GM18508 (cell line): Measurements from ENCODE around the gene ARID3C.

Experiments used
- ATAC-seq: cut with Tn5 transposase; IDR thresholded peaks from one replicate; pipeline ENCODE4 v1.9.1; 2021; ENCODE audit warnings: moderate number of reproducible peaks; ENCODE audit not compliant: insufficient read depth, unreplicated experiment

ARID3C gene, protein sequence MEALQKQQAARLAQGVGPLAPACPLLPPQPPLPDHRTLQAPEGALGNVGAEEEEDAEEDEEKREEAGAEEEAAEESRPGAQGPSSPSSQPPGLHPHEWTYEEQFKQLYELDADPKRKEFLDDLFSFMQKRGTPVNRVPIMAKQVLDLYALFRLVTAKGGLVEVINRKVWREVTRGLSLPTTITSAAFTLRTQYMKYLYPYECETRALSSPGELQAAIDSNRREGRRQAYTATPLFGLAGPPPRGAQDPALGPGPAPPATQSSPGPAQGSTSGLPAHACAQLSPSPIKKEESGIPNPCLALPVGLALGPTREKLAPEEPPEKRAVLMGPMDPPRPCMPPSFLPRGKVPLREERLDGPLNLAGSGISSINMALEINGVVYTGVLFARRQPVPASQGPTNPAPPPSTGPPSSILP

DNA sequence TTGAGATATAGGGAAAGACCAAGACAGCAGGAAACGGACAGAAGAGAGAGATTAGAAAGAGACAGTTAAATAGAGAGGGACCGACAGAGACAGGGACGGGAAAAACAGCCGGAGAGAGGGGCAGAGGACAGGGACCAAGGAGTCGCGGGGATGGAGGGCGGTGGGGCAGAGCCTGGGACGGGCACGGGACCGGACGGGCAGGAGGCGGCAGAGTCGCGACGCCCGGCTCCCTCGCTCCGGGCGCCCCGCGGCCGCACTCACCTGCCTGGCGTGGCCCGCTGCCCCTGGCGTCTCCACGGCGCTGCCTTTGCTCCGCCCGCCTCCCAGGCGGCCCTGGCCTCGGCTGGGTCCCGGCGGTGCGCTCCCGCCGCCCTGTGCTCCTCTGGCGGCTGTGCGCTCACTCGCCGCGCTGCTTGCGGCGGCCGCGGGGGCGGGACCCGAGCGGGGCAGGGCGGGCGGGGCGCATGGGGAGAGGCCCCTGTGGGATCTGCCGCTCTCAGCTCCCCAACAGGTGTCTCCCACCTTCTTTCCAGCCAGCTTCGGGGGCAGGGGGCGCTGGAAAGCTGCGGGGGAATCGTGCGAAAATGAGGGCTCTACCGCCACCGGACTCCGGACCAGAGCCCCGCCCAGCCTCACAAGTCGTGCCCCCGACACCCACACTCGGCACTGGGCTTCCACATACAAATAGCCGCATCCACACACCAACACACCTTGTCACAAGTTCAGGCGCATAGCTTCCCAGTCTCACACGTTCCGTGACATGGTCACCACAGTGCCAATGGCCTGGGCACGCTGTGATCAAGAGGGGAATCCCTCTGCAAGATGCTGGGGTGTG is at the start of gene ARID3C:
ARID3C (minus strand) TSS at position 411 of the 835 bp plus-strand sequence. CDS start 1,052 bp downstream, outside the sequence.
- no peak for ATAC-seq

DNA sequence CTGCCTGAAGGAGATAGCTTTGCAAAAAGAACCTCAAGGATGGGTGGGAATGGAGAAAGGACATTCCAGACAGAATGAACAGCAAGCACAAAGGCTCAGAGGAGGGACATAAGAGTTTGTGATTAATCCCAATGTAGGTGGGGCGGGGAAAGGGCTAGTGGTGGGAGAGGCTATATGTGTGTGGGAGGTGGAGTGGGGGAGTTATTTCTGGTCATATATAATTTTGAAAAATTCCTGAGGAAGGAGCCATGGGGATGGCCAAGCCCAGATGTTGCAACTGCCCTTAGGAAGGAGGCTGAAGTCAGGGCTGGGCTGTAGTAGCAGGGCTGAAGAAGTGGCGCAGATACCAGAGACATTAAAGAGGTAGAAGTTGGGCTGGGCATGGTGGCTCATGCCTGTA is 47.0 kb upstream of the ARID3C start:
- ATAC-seq, result no peak

DNA sequence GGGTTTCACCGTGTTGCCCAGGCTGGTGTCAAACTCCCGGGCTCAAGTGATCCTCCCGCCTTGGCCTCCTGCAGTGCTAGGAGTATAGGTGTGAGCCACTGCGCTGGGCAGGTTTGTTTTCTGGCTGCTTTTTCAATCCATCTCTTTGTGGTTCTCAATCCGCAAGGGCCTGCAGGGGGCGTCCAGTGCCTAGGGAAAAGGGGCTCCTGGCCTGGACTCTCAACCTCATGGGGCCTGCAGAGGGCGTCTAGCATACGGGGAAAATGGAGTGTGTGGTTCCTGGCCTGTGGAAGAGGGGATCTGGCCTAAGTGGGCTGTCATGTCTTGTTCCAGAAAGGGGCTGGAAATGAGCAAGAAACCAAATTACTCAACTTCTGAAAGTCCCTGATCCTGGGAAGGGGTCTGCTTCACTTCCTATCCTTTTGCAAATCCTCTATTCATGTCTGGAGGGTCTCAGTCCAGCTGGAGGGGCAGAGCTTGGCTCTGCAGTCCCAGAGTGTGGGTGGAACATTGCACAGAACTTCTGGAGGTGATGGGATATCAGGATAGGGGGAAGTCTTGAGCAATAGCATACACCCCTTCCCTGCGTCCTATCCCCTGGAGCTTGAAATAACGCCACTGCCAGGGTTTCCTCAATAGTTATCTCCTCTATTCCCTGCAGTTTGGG is 46.3 kb upstream of the ARID3C start:
- ATAC-seq, result no peak

DNA sequence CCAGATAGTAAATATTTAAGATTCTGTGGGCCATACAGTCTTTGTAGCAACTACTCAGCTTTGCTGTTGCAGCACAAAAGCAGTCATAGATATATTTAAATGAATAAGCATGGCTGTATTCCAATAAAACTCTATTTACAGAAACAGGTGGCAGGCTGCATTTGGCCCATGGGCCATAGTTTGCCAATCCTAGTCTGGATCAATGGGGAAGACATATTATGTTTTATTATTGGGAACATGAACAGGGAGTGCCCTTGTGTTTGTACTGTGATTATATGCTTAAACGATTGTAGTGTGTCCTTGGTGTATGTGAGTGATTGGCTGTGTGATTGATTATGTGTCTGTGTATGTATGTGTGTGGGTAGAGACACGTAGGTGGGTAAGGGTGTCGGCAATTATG is 45.6 kb upstream of the ARID3C start:
- no peak for ATAC-seq

DNA sequence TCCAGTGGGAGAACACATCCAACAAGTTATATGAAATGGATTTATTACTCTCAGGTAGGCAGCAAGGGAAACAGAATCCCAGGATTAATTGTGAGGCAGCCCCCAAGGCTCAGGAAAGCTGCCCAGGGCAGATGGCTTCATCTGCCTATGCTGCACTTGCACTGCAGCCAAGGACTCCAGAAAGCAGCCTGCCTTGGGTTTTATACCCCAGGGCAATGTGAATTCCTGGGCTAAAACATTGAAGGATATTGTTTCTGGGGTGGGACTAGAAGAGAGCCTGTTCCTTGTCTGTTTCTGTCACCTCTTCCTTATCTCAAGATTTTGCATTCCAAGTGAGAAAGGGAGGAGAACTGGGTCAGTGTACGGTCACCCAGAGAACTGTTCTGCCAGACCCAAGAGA is 42.4 kb upstream of the ARID3C start:
- ATAC-seq, result no peak

DNA sequence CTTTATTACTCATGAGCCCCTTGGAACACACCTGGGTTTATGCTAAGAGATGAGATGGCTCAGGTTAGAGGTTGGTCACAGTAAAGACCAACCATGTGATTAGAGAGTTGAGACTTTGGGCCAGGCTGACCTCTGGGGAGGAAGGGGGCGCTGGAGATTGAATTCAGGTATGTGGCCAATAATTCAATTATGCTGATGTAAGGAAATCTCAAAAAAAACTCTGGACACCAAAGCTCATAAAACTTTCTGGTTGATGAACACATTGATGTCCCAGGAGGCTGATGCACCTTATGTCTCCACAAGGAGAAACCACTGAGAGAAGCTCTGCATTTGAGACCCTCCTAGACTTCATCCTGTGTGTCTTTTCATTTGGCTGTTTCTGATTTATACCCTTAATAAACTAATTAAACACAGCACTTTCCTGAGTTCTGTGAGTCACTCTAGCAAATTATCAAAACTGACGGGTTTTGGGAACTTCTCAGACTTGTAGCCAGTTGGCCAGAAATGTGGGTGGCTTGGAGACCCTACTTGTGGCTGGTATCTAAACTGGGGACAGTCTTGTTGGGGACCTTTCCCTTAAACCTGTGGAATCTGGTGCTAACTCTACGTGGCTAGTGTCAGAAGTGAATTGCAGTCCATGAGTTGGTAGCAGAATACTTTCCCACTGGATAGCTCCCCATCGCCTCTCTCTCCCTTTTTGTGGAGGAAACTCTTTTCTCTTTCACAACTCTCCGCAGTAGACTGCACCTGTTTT is 41.1 kb upstream of the ARID3C start:
- ATAC-seq, result no peak

DNA sequence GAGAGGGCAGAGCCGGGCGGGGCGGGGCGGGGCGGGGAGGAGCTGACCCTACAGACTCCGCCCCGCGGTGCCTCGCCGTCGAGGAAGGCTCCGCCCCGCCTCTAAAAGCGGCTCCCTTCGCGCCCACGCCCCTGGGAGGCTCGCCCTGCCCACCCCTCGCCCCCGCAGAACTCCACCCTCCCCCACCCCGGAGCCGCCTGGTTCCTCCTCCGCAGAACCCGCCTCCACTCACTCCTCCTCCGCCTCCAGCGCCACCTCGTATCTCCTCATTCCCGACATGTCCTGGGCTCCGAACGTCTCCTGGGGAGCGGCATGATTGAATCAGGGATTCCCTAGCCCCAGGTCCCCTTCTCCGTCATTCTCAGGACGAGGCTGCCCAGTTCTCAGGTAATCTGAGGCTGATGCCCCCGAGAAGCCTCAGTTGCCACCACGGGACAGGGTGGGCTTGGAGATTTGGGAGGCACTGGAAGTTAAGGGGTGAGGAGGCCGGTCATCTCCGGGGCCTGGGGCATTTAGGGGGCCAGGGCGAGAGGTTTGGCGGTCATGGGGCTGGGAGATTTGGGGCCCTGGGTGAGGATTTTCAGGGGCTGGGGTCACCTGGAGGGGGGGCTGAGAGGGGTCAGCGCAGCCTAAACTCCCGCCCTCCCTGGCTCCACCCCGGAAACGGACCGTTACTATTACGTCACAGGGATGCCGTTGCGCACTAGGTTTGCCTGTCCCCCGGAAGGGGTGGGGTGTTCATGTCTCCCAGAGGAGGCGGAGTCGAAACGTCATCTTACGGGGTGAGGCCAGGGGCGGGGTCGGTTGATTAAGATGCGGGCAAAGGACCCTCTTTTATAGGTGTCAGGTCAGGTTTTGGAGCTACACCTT is 36.8 kb upstream of the ARID3C start:
- no peak for ATAC-seq

DNA sequence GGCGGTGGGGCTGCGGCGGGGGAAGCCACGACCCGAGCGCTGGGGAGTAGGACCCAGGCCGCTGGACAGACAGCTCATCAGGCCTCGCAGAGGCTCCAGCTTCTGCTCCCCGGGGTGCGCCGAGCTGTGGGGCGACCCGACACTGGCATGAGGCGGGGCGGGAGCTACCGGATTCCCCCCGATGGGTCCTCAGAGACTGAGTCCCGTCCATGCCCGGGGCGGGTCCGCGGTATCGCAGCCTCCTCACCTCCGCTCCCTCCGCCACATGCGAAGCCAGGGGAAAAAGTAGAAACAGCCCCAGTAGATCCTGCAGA is 36.2 kb upstream of the ARID3C start:
- ATAC-seq, result no peak

DNA sequence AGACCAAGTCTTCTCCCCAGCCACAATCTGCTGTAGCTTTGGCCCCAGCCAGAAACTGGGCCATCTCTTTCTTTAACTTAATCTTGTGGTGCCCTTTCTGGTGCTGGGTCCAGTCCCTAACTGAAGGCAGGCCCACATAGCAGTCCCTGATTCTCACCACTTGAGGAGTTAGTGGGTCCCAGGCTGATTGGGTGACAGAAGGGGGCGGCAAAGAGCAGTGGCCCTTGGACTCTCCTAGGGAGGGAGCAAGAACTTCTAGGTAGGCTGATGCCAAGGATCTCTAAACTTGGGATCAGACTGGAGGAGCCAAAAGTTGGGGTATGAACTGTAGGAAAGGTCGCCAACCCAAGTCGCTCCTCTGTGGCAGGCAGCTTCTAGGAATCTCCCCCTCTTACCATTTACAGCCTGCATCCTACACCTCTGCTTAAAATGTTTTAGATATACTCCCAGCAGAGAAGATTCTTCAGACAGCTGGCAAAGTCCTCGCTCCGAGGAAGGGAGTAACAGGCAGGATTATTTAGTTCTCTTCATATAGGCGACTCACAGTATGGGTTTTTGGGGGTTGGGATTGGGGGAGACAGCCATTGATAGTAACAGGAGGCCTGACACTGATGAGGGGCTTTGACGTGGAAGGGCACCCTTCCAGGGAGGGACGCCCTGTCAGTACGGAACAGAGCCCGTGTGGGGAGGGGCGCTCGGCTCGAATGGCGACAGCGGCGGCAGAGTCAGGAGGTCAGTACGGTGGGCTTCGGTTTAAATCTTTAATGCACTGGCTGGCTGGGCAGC is 35.6 kb upstream of the ARID3C start:
- ATAC-seq, result no peak

DNA sequence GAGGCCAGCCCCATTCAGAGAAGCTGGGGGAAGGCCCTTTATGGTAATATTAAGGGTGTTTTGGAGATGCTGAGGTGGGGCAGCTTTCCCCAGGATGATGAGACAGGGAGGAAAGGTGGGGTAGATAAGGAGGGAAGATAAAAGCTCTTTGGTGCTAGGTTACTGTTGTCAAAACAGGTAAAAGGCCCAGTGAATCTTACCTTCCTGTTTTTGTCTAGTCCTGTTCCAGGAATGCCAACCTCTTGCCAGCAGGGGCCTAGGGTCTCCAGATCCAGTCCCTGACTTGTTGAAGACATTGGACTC is 34.4 kb upstream of the ARID3C start:
- ATAC-seq, result no peak

DNA sequence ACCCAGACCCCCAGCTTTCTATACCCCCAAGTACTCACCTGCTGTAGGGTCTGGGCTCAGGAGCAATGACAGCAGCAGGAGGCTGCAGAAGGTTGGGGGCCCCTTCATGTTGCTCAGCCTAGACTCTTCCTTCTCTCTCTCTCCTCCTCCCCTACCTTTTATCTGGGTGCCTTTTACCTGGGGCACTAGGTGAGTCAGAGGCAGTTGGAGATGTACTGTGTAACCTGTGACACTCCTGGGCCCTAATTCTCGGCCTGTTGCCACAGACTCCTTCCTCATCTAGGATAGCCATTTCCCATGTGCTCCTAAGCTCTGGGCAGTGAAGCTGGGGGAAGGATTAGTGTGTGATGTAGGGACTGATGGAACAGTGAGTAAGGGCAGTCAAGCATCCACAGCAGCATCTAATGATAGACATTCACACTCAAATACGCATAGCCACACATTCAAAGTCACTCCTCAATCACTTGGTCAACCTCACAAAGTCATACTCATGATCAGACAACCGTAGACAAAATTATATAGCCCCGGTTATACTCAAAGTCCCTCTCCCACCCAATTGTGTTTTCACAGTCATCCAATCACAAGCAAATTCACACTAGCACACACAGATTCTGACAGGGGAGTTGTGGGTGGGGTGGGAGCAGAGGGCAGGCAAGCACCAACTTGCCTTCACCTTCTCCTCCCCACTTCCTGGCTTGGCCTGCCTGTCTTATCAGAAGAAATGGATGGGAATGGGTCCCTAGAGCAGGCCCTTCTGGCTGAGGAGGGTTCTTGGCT is 33.8 kb upstream of the ARID3C start, which contains the start of gene CCL27:
CCL27 (minus strand) TSS at position 132 of the 777 bp plus-strand sequence; CDS start at position 108, 24 bp downstream.
- ATAC-seq, result no peak

DNA sequence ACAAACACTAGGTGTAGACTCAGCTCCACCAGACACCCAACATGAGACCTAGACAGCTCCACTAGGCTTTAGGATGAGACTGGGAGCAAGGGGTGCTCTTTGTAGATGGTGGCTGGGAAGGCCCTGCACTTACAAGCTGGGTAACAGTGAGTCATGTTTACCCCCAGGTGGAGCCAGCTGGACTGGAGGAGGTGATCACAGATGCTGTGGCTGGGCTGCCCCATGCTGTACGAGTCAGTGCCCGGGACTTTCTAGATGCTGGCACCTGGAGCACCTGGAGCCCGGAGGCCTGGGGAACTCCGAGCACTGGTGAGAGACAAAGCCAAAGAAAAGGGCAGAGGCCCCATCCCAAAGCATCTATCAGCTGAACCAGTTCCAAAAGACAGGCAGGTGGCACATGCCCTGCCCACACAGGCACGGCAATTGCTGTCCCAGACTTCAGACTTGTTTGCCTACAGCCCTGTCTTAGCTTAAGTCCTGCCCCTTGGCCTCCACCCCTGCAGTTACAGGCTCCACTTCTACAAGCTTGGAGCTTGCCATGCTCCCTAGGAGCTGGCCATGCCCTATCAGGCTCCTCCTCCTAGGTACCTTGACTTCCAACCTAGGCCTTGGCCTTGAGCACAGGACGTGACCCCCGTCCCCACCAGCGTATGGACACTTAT is 30.9 kb upstream of the ARID3C start:
- ATAC-seq, result no peak

DNA sequence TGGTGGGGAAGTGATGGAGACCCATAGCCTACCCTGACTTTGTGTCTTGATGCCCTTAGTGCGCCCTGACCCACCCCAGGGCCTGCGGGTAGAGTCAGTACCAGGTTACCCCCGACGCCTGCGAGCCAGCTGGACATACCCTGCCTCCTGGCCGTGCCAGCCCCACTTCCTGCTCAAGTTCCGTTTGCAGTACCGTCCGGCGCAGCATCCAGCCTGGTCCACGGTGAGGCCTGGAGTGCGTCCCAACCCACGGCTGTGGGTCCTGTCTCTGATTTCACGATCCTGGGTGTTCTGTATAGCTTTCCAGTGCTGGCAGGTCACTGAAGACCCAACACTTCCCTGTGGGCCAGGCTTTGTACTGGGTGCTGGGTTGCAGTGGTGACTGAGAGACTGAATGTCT is 29.6 kb upstream of the ARID3C start:
- ATAC-seq, result no peak

DNA sequence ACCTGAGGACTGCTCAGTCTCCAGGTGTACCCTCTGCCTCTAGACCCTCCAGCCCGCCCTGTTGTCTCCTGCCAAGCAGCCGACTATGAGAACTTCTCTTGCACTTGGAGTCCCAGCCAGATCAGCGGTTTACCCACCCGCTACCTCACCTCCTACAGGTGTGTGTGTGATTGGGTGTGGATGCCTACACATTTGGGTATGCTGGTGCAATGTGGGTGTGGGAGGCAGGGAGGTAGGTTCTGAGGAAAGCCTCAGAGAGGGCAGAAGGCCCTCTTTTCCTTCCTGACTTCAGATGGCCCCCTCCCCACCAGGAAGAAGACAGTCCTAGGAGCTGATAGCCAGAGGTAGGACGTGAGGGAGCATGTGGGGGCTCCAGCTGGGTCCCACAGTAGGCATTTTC is 28.1 kb upstream of the ARID3C start:
- ATAC-seq, result no peak

DNA sequence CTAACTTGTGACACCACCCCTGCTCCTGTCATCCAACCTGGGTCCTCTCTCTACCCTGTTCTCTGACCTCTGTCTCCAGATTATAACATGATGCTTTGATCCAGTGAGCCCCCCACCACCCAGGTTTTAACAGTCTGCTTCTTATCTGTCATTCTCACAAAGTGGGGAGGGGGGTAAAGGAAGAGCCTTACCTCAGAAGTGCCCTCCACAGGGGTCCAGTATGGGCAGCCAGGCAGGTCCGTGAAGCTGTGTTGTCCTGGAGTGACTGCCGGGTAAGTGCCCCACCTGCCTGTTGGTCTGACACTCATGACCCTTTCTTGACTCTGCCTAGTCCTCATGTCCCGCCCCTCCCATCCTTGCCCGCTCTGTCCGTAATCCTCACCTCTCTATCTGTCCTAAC is 26.5 kb upstream of the ARID3C start:
- ATAC-seq, result no peak

DNA sequence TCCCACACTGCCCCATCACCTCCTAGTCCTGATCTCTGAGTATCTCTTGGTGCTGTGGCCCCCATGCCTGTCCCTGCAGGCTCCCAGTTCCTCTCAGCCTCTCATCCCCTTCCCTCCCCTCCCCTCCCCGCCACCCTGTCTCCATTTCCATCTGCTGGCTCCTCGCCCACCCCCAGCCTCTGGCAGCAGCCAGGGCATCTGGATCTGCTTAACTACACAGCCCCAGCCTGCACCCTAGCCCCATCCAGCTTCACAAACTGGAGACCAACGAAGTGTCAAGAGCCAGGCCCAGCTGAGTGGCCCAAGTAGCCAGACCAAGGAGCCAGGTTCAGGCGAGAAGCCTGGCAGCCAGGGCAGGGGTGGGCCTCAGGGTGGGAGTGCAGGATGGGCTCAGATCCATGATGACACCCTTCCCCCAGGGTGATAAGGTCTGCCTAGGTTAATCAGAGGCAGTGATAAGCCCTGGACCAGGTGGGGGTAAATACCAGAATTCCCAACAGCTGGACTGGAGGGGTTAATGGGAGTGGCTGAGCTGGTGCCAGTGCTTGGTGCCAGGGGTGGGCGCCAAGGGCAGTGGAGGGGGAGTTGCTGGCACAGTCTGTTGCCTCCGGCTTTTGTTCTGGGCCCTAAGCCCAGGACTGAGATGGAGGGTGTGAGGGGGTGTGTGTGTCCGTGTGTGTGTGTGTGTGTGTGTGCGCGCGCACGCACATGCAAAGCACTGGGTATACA is 25.6 kb upstream of the ARID3C start:
- ATAC-seq, result no peak
